H9 (cell line): ENCODE results near the gene NEK6. TPM values are rescaled to one million over a fixed set of nuclear protein-coding genes. Genes with fewer than 3 reads are reported as not detected.

Experiments
- DNase-seq: peaks from one replicate; pipeline ENCODE4 v3.0.0-alpha.2; 2017
- H2AFZ ChIP-seq: one replicate; pipeline ENCODE4 v1.6.1; 2013; ENCODE audit warnings: mild to moderate bottlenecking, low read length, control low read depth, moderate library complexity
- H2AK5ac ChIP-seq: 2 replicates; pipeline ENCODE4 v1.6.1; 2013; ENCODE audit warnings: low read length, control low read depth, mixed read lengths; ENCODE audit not compliant: insufficient read length
- H2BK120ac ChIP-seq: one replicate; pipeline ENCODE4 v1.6.1; 2013; ENCODE audit warnings: low read depth, mild to moderate bottlenecking, low read length, control low read depth, inconsistent platforms; ENCODE audit not compliant: poor library complexity, severe bottlenecking
- H2BK12ac ChIP-seq: 2 replicates; pipeline ENCODE4 v1.6.1; 2013; ENCODE audit warnings: low read length, control low read depth, mixed read lengths, low read depth; ENCODE audit not compliant: insufficient read length
- H2BK15ac ChIP-seq: 2 replicates; pipeline ENCODE4 v1.6.1; 2013; ENCODE audit warnings: low read depth, low read length, control low read depth
- H2BK20ac ChIP-seq: one replicate; pipeline ENCODE4 v1.6.1; 2013; ENCODE audit warnings: low read depth, mild to moderate bottlenecking, low read length, control low read depth, inconsistent platforms; ENCODE audit not compliant: poor library complexity, severe bottlenecking
- H2BK5ac ChIP-seq: 2 replicates; pipeline ENCODE4 v1.6.1; 2013; ENCODE audit warnings: low read length, control low read depth, mixed read lengths; ENCODE audit not compliant: insufficient read length
- H3K14ac ChIP-seq: 2 replicates; pipeline ENCODE4 v1.6.1; 2013; ENCODE audit warnings: low read length, control low read depth; ENCODE audit not compliant: insufficient read depth
- H3K18ac ChIP-seq: 2 replicates; pipeline ENCODE4 v1.6.1; 2013; ENCODE audit warnings: low read depth, mild to moderate bottlenecking, mixed read lengths, low read length, control low read depth; ENCODE audit not compliant: insufficient read length
- H3K23ac ChIP-seq: 2 replicates; pipeline ENCODE4 v1.6.1; 2013; ENCODE audit warnings: low read length, control low read depth, mixed read lengths, low read depth; ENCODE audit not compliant: insufficient read length
- H3K23me2 ChIP-seq: 2 replicates; pipeline ENCODE4 v1.6.1; 2013; ENCODE audit warnings: low read depth, mild to moderate bottlenecking, mixed read lengths, low read length, control low read depth; ENCODE audit not compliant: insufficient read length, poor library complexity, severe bottlenecking
- H3K27ac ChIP-seq: 2 replicates; pipeline ENCODE4 v1.5.1; 2013; ENCODE audit warnings: low read length, control low read depth, mixed read lengths, low read depth; ENCODE audit not compliant: insufficient read length
- H3K27me3 ChIP-seq: 2 replicates; pipeline ENCODE4 v1.6.1; 2013; ENCODE audit warnings: low read length, control low read depth, inconsistent platforms; ENCODE audit not compliant: insufficient read depth
- H3K4ac ChIP-seq: 2 replicates; pipeline ENCODE4 v1.6.1; 2013; ENCODE audit warnings: low read depth, mild to moderate bottlenecking, control low read depth, inconsistent platforms, low read length, moderate library complexity
- H3K4me1 ChIP-seq: 2 replicates; pipeline ENCODE4 v1.6.1; 2013; ENCODE audit warnings: low read length, control low read depth, inconsistent platforms; ENCODE audit not compliant: insufficient read depth
- H3K4me2 ChIP-seq: 2 replicates; pipeline ENCODE4 v1.6.1; 2013; ENCODE audit warnings: low read length, control low read depth, mixed read lengths; ENCODE audit not compliant: insufficient read length, insufficient read depth
- H3K56ac ChIP-seq: 2 replicates; pipeline ENCODE4 v1.6.1; 2013; ENCODE audit warnings: low read depth, mild to moderate bottlenecking, mixed read lengths, low read length, control low read depth; ENCODE audit not compliant: insufficient read length
- H3K79me1 ChIP-seq: 2 replicates; pipeline ENCODE4 v1.6.1; 2013; ENCODE audit warnings: low read depth, mild to moderate bottlenecking, moderate library complexity, low read length, control low read depth, inconsistent platforms; ENCODE audit not compliant: insufficient read depth, poor library complexity, severe bottlenecking
- H3K79me2 ChIP-seq: 2 replicates; pipeline ENCODE4 v1.6.1; 2013; ENCODE audit warnings: low read length, control low read depth, inconsistent platforms; ENCODE audit not compliant: insufficient read depth
- H3K9ac ChIP-seq: 2 replicates; pipeline ENCODE4 v1.6.1; 2013; ENCODE audit warnings: low read length, control low read depth, mixed read lengths; ENCODE audit not compliant: insufficient read length; ENCODE audit errors: extremely low read depth
- H3K9me3 ChIP-seq: one replicate; pipeline ENCODE4 v1.6.1; 2013; ENCODE audit warnings: low read depth, low read length, inconsistent platforms; ENCODE audit not compliant: control insufficient read depth
- H3T11ph ChIP-seq: one replicate; pipeline ENCODE4 v1.6.1; 2013; ENCODE audit warnings: mild to moderate bottlenecking, low read length, control low read depth, inconsistent platforms
- H4K20me1 ChIP-seq: one replicate; pipeline ENCODE4 v1.6.1; 2013; ENCODE audit not compliant: control insufficient read depth, insufficient read length, insufficient read depth
- H4K5ac ChIP-seq: 2 replicates; pipeline ENCODE4 v1.6.1; 2013; ENCODE audit warnings: low read depth, mild to moderate bottlenecking, mixed read lengths, low read length, control low read depth; ENCODE audit not compliant: insufficient read length
- H4K8ac ChIP-seq: replicated peaks from 2 replicates; pipeline ENCODE4 v1.6.1; 2013; ENCODE audit warnings: low read length, control low read depth, mixed read lengths, low read depth; ENCODE audit not compliant: insufficient read length
- H4K91ac ChIP-seq: 2 replicates; pipeline ENCODE4 v1.6.1; 2013; ENCODE audit warnings: low read depth, mild to moderate bottlenecking, moderate library complexity, mixed read lengths, low read length, control low read depth; ENCODE audit not compliant: insufficient read length
- H3K27ac Mint-ChIP-seq, 3 experiments: 2 replicates in 2 of 3; 3 replicates in 1 of 3; pipeline ENCODE4 v1.8.0; 2020 to 2021; ENCODE audit warnings: mixed read lengths in 3 of 3, mild to moderate bottlenecking in 1 of 3, moderate library complexity in 1 of 3
- H3K27me3 Mint-ChIP-seq: 2 replicates; pipeline ENCODE4 v1.8.0; 2021; ENCODE audit warnings: low read depth, mild to moderate bottlenecking, moderate library complexity, mixed read lengths
- H3K36me3 Mint-ChIP-seq, 3 experiments: 2 replicates in 2 of 3; 3 replicates in 1 of 3; pipeline ENCODE4 v1.8.0; 2020 to 2021; ENCODE audit warnings: low read depth in 3 of 3, mixed read lengths in 3 of 3; ENCODE audit not compliant: insufficient read depth in 1 of 3
- H3K4me1 Mint-ChIP-seq, 2 experiments: 2 replicates each; pipeline ENCODE4 v1.8.0; 2020; ENCODE audit warnings: mixed read lengths in 2 of 2
- H3K4me3 Mint-ChIP-seq, 2 experiments: 2 replicates in 1 of 2; 3 replicates in 1 of 2; pipeline ENCODE4 v1.8.0; 2020 to 2021; ENCODE audit warnings: mild to moderate bottlenecking in 2 of 2, mixed read lengths in 2 of 2, moderate library complexity in 1 of 2
- H3K9me3 Mint-ChIP-seq, 2 experiments: 2 replicates in 1 of 2; 3 replicates in 1 of 2; pipeline ENCODE4 v1.8.0; 2020; ENCODE audit warnings: mild to moderate bottlenecking in 2 of 2, mixed read lengths in 2 of 2, moderate library complexity in 1 of 2
- WGBS: extraction: QIAGEN DNeasy Blood & Tissue Kit; methylation state at CpG from one replicate; pipeline ENCODE4 v1.1.7; 2013; ENCODE audit warnings: missing lambda C conversion rate, low lambda C conversion rate, mixed read lengths; ENCODE audit not compliant: insufficient read length; ENCODE audit errors: extremely low coverage; 5-methylcytosine and 5-hydroxymethylcytosine counted together
- total RNA-seq: library from RNA; stranded (reverse); gene quantifications from 2 replicates; pipeline ENCODE4 v1.2.1, GENCODE V29; 2021
- TF ChIP-seq, protein P1 (sequence below): fragments of 200-600 bp; sonication (generic); conservative IDR thresholded peaks from 3 replicates; pipeline ENCODE4 v1.8.0; 2021; ENCODE audit warnings: antibody characterized with exemption, mild to moderate bottlenecking

The NEK6 gene
- total RNA-seq, 1 experiment from 2014 or later = 14.3 TPM

DNA sequence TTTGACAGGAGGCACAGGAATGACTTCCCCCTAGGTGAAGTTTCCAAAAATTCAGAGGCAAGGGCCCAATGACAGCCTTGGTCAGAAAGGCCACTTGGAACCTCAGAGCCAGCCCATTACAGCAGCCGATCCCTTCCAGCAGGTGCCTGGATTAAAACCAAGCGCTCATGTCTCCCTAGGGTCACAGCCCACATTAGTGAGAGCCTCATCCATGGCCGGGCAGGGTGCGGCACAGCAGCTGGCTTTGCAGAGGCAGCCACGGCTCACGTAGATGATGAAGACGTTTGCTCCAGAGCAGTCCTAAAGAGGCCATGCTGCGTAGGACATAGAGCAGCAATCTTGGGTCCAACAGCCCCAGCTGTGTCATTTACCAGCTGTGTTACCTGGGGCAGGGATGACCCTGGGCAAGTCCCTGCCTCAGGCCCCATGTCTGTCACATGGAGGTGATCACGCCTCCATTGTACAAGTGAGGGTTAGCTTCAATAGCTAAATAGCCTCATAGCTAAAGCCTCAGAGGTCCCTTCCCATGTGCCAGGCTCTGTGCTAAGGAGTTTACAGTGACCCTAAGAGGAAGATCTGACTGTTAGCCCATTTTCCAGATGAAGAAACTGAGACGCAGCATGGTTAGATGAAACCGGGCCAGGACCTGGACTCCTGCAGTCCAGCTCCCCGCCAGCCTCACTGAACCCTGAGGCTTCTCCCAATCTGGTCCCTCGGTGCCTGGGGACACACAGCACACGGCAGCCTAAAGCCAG lies 39.2 kb downstream of the NEK6 start:
- Histone ChIP-seq H3K23ac (no peak overlapping the region), H3K27me3 (no peaks in the 10 kb centered on the region), H3T11ph (no peak overlapping the region), H3K9me3 (no peaks in the 10 kb centered on the region), H4K8ac (no peak overlapping the region), H2BK15ac (no peak overlapping the region), H3K18ac (no peak overlapping the region), H4K91ac (no peak overlapping the region), H3K4ac (no peak overlapping the region), H3K56ac (no peak overlapping the region), H2BK5ac (no peak overlapping the region), H4K5ac (no peak overlapping the region), H3K4me2 (no peak overlapping the region), H3K79me2 (no peaks in the 10 kb centered on the region), H3K27ac (no peak overlapping the region), H2BK120ac (no peak overlapping the region), H3K14ac (no peak overlapping the region; the same call in 1 of the 2 replicates), H3K4me1 (no peaks in the 10 kb centered on the region), H3K23me2 (no peaks in the 10 kb centered on the region), H4K20me1 (no peaks in the 10 kb centered on the region), H2AK5ac (no peak overlapping the region), H2BK12ac (no peak overlapping the region), H2AFZ (no peak overlapping the region), H3K9ac (no peak overlapping the region), H2BK20ac (no peak overlapping the region), H3K79me1 (no peaks in the 10 kb centered on the region)
- no CpG with 5 or more reads among the region's 14 CpGs for WGBS
- no peak for DNase-seq
- TF ChIP-seq, protein P1, sequence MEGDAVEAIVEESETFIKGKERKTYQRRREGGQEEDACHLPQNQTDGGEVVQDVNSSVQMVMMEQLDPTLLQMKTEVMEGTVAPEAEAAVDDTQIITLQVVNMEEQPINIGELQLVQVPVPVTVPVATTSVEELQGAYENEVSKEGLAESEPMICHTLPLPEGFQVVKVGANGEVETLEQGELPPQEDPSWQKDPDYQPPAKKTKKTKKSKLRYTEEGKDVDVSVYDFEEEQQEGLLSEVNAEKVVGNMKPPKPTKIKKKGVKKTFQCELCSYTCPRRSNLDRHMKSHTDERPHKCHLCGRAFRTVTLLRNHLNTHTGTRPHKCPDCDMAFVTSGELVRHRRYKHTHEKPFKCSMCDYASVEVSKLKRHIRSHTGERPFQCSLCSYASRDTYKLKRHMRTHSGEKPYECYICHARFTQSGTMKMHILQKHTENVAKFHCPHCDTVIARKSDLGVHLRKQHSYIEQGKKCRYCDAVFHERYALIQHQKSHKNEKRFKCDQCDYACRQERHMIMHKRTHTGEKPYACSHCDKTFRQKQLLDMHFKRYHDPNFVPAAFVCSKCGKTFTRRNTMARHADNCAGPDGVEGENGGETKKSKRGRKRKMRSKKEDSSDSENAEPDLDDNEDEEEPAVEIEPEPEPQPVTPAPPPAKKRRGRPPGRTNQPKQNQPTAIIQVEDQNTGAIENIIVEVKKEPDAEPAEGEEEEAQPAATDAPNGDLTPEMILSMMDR = no peak
- Mint-ChIP-seq H3K4me1 (peaks cover 48 to 52% of the 10 kb centered on the region in 2 experiments), H3K36me3 (no peaks in the 10 kb centered on the region), H3K27me3 (no peaks in the 10 kb centered on the region), H3K27ac (peak overlapping the region in 2 of 3 experiments; percentile 27 to 61; a peak in 2 of 7 replicates), H3K9me3 (no peaks in the 10 kb centered on the region), H3K4me3 (no peak overlapping the region)
